B cell (primary cell): Measurements from ENCODE around the gene DGKA. TPM values are rescaled to one million over a fixed set of nuclear protein-coding genes. Genes with fewer than 3 reads are reported as not detected.

Experiments used
- ATAC-seq: fragments of 200-7000 bp; cut with Tn5 transposase; one replicate; pipeline ENCODE4 v1.10.0; 2021; ENCODE audit warnings: low read depth, mild to moderate bottlenecking, moderate number of reproducible peaks, moderate library complexity
- CTCF ChIA-PET: fragments of 350-600 bp; sonication (Branson Sonifier 250); formaldehyde crosslinking; loops from one replicate; lab custom pipeline; 2021; ENCODE audit warnings: antibody characterized with exemption, inconsistent platforms; lab: Charles Lee
- POLR2A ChIA-PET: fragments of 350-600 bp; sonication (Branson Sonifier 250); formaldehyde crosslinking; loops from one replicate; lab custom pipeline; 2021; ENCODE audit warnings: antibody characterized with exemption; lab: Charles Lee
- DNase-seq: peaks from one replicate; pipeline ENCODE4 v3.0.0; 2013
- H2AFZ ChIP-seq: 2 replicates; pipeline ENCODE4 v1.6.1; 2012; ENCODE audit warnings: mild to moderate bottlenecking, low read depth, low read length; ENCODE audit not compliant: insufficient read depth, poor library complexity, severe bottlenecking
- H3K27ac ChIP-seq, 2 donors: 1 replicate in 1 of 2; 2 replicates in 1 of 2; pipeline ENCODE4 v1.5.1; 2012 to 2013; ENCODE audit warnings: low read length in 2 of 2, mild to moderate bottlenecking in 2 of 2, moderate library complexity in 1 of 2
- H3K27me3 ChIP-seq, 4 experiments: fragments of 200-600 bp in 1 of 4; sonication (generic) in 1 of 4; replicated peaks in 1 of 4; 1 replicate in 2 of 4; 2 replicates in 2 of 4; pipeline versions ENCODE4 v1.6.1 to v1.7.0; 2013 to 2016; ENCODE audit warnings: low read length in 3 of 4, mild to moderate bottlenecking in 2 of 4, mixed read lengths in 1 of 4, moderate library complexity in 1 of 4; ENCODE audit not compliant: insufficient read depth in 4 of 4, control insufficient read depth in 3 of 4; ENCODE audit errors: control extremely low read depth in 1 of 4
- H3K36me3 ChIP-seq, 2 experiments: replicated peaks in 1 of 2; 1 replicate in 1 of 2; 2 replicates in 1 of 2; pipeline versions ENCODE4 v1.6.1 to v1.7.1; 2013; ENCODE audit warnings: low read length in 1 of 2; ENCODE audit not compliant: insufficient read depth in 2 of 2, control insufficient read depth in 1 of 2; ENCODE audit errors: control extremely low read depth in 1 of 2, extremely low read depth in 1 of 2
- H3K4me1 ChIP-seq, 2 donors: fragments of 200-600 bp in 1 of 2; sonication (generic) in 1 of 2; 1 replicate in 1 of 2; 2 replicates in 1 of 2; pipeline versions ENCODE4 v1.5.1 to v1.6.1; 2013 to 2017; ENCODE audit warnings: low read length in 2 of 2; ENCODE audit not compliant: control insufficient read depth in 2 of 2, insufficient read depth in 2 of 2
- H3K4me2 ChIP-seq: replicated peaks from 2 replicates; pipeline ENCODE3; 2012; ENCODE audit warnings: mild to moderate bottlenecking, low read depth, low read length; ENCODE audit not compliant: poor library complexity, severe bottlenecking
- H3K4me3 ChIP-seq, 5 experiments: fragments of 200-600 bp in 1 of 5; sonication (generic) in 1 of 5; 1 replicate in 3 of 5; 2 replicates in 2 of 5; pipeline versions ENCODE4 v1.5.1 to v1.7.0; 2011 to 2016; ENCODE audit warnings: low read length in 4 of 5, mild to moderate bottlenecking in 4 of 5, low read depth in 2 of 5, control low read depth in 1 of 5, moderate library complexity in 1 of 5; ENCODE audit not compliant: insufficient read depth in 1 of 5; ENCODE audit errors: control extremely low read depth in 1 of 5, extremely low read depth in 1 of 5
- H3K79me2 ChIP-seq: fragments of 200-600 bp; sonication (generic); one replicate; pipeline ENCODE4 v1.6.0; 2016; ENCODE audit warnings: low read length; ENCODE audit not compliant: control insufficient read depth, insufficient read depth
- H3K9ac ChIP-seq: fragments of 200-600 bp; sonication (generic); 2 replicates; pipeline ENCODE4 v1.6.1; 2017; ENCODE audit warnings: mild to moderate bottlenecking, low read length, moderate library complexity
- H3K9me3 ChIP-seq, 3 donors: one replicate each; pipeline versions ENCODE4 v1.6.1 to v1.7.1; 2013; ENCODE audit warnings: low read length in 2 of 3; ENCODE audit not compliant: control insufficient read depth in 2 of 3, insufficient read depth in 1 of 3; ENCODE audit errors: control extremely low read depth in 1 of 3
- H4K20me1 ChIP-seq: 2 replicates; pipeline ENCODE4 v1.6.0; 2012; ENCODE audit warnings: mild to moderate bottlenecking, low read length; ENCODE audit not compliant: insufficient read depth, control insufficient read depth, poor library complexity, severe bottlenecking
- H3K27ac Mint-ChIP-seq: one replicate; pipeline ENCODE4 v1.8.0; 2021; ENCODE audit warnings: mixed read lengths
- H3K27me3 Mint-ChIP-seq: one replicate; pipeline ENCODE4 v1.8.0; 2021; ENCODE audit warnings: mixed read lengths
- H3K4me1 Mint-ChIP-seq: one replicate; pipeline ENCODE4 v1.8.0; 2021; ENCODE audit warnings: mixed read lengths
- H3K4me3 Mint-ChIP-seq: one replicate; pipeline ENCODE4 v1.8.0; 2021; ENCODE audit warnings: mixed read lengths
- H3K9me3 Mint-ChIP-seq: one replicate; pipeline ENCODE4 v1.8.0; 2022; ENCODE audit warnings: mixed read lengths; ENCODE audit not compliant: insufficient read depth
- CTCF ChIP-seq: fragments of 200-600 bp; IDR thresholded peaks from one replicate; pipeline ENCODE4 v1.8.0; 2022; ENCODE audit warnings: antibody characterized with exemption, mild to moderate bottlenecking
- EZH2 ChIP-seq: IDR thresholded peaks from 2 replicates; pipeline ENCODE4 v1.6.1; 2012; ENCODE audit warnings: borderline replicate concordance, low read depth, mild to moderate bottlenecking, moderate library complexity, low read length; ENCODE audit not compliant: insufficient read depth, poor library complexity, severe bottlenecking
- WGBS: methylation state at CpG from one replicate; pipeline ENCODE4 v1.1.5; 2013; ENCODE audit warnings: missing lambda C conversion rate; ENCODE audit not compliant: insufficient coverage; 5-methylcytosine and 5-hydroxymethylcytosine counted together
- intact Hi-C: fragments of 100-400 bp; cut with micrococcal nuclease; formaldehyde crosslinking; loops from one replicate; pipeline ENCODE4 v1.10.0; 2022
- polyA plus RNA-seq: library from polyadenylated mRNA; depleted of rRNA; stranded (reverse); fragments of >200 nt; gene quantifications from 2 replicates; pipeline ENCODE4 v1.2.3, GENCODE V29; 2012
- total RNA-seq, 2 donors: library from RNA; stranded (reverse); fragments of 120-200 nt in 1 of 2; gene quantifications; 1 replicate in 1 of 2; 2 replicates in 1 of 2; pipeline versions ENCODE4 v1.2.3 to v1.2.4, GENCODE V29; 2013 to 2022

The DGKA gene
- total and polyA plus RNA-seq, 2 donors (not counting 1 experiment from before 2014, with no cell fraction given) = 238 to 269 TPM

- DNase-seq (no peak), ATAC-seq (no peak)
- Histone ChIP-seq H3K4me2 (no peak overlapping the region), H3K36me3 (no peaks in the 10 kb centered on the region), H3K9ac (no peak overlapping the region), H3K9me3 (no peaks in the 10 kb centered on the region), H2AFZ (no peak overlapping the region), H3K27me3 (no peaks in the 10 kb centered on the region), H4K20me1 (no peaks in the 10 kb centered on the region), H3K4me1 (peaks cover 16 to 20% of the 10 kb centered on the region in 2 donors), H3K79me2 (peaks cover 18% of the 10 kb centered on the region), H3K4me3 (no peak overlapping the region), H3K27ac (no peak overlapping the region)
- POLR2A ChIA-PET = interaction anchor here (0.6 kb wide), 1 partner anchor 556 kb away, joined by 6 read pairs; the partner anchor contains the start of gene RBMS2
- intact Hi-C loops = no loop called here
- Mint-ChIP-seq H3K27me3 (no peaks in the 10 kb centered on the region), H3K9me3 (no peaks in the 10 kb centered on the region), H3K4me3 (peak overlapping the region; percentile 93), H3K27ac (no peak overlapping the region), H3K4me1 (peaks cover 29% of the 10 kb centered on the region)
- TF ChIP-seq EZH2 (no peak), CTCF (no peak)
- CTCF ChIA-PET = no interaction called here
- WGBS = 95% methylated on average over 5 of the region's 5 CpGs
Observed at GRCh38 chr12:55965240-55965639, 34.3 kb downstream of the DGKA start.

GRCh38 chr12:55965941-55966407 lies 35.0 kb downstream of the DGKA start, which contains the start of gene PMEL:
Gene PMEL, minus strand, starts transcription at chr12:55966042. Its CDS starts 31 bp downstream, at chr12:55966011.
- Histone ChIP-seq H2AFZ (peak within 1 kb of the TSS; percentile 97), H3K36me3 (no peaks in the 10 kb centered on the region), H3K4me1 (peaks cover 16 to 20% of the 10 kb centered on the region in 2 donors), H3K4me2 (peak within 1 kb of the TSS; percentile 89), H3K4me3 (peak within 1 kb of the TSS; percentile 65 to 82 (median 81)), H3K27ac (peak within 1 kb of the TSS in 1 of 2 donors; percentile 77), H3K79me2 (peaks cover 18% of the 10 kb centered on the region), H4K20me1 (no peaks in the 10 kb centered on the region), H3K9ac (peak within 1 kb of the TSS; percentile 83), H3K27me3 (no peaks in the 10 kb centered on the region), H3K9me3 (no peaks in the 10 kb centered on the region)
- Mint-ChIP-seq H3K9me3 (no peaks in the 10 kb centered on the region), H3K4me3 (peak within 1 kb of the TSS; percentile 93), H3K4me1 (peaks cover 33% of the 10 kb centered on the region), H3K27ac (peak within 1 kb of the TSS; percentile 78), H3K27me3 (no peaks in the 10 kb centered on the region)
- ATAC-seq (no peak), DNase-seq (no peak)
- TF ChIP-seq EZH2 (no peak), CTCF (no peak)
- CTCF ChIA-PET = no interaction called here
- POLR2A ChIA-PET = no interaction called here
- intact Hi-C loops = loop anchor here (1.0 kb wide), 1 partner anchor 8 kb away; the partner anchor contains the start of gene RAB5B
- WGBS = 0% methylated on average over 1 of the region's 4 CpGs
